Omental fat pad (tissue), 4 donors: ENCODE measurements around the gene FAT3. TPM values are rescaled to one million over a fixed set of nuclear protein-coding genes. Genes with fewer than 3 reads are reported as not detected.
A peak's percentile ranks its signal among the peaks of the same experiment; 100 is the strongest.

ENCODE experiments used
- ATAC-seq: fragments of 150-250 bp; one replicate; pipeline ENCODE4 v1.9.1; 2016; ENCODE audit warnings: mild to moderate bottlenecking, moderate library complexity; ENCODE audit not compliant: low FRiP score
- DNase-seq: peaks from one replicate; pipeline ENCODE4 v3.0.0-alpha.2; 2019; ENCODE audit warnings: low spot score
- total RNA-seq, 4 donors: library from RNA; depleted of rRNA; stranded (reverse); fragments of >200 nt; gene quantifications; one replicate each; pipeline ENCODE4 v1.1.0, GENCODE V29; 2016
- TF ChIP-seq, protein P1 (sequence below), 3 donors: fragments of 450-650 bp; IDR thresholded peaks; one replicate each; pipeline ENCODE4 v1.5.1; 2016 to 2017; ENCODE audit warnings: antibody characterized with exemption in 3 of 3, mild to moderate bottlenecking in 3 of 3, moderate library complexity in 2 of 3

Gene FAT3
- total RNA-seq: 1 to 10 TPM; 1.1 to 3.2 (median 2.2) TPM

DNA sequence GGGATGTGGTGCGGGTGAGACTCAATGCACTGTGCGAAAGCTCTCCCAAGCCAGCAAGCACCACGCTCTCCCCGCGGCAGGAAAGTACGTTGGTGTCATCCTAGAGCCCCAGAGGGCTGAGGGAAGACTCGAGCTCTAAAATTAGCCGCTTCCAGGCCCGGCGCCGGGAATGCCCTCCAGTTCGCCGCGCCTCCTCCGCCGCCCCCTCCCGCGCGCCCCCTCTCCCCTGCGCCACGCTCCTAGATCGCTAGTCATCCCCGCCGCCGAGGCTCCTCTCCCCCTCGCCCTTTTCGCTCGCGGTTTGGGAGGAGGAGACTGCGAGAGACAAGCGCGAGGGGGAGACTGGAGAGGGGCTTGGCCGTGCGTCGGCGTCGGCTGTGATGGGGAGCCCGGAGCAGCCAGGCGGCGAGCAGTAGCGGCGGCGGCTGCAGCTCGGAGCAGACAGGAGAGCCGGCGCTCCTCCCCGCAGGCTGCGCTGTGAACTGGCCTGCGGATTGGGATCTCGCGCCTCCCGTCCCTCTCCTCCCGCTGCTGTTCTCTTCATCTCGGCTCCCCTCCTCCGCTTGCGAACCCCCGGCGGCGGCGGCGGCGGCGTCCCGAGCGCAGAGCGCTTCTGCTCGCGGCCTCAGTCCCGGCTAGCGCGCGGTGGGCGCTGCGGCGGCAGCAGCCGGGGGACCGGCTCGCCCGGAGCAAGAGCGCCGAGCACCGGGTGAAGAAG, at the start of gene FAT3:
Gene FAT3 (plus strand): TSS at position 412 of the 718 bp plus-strand sequence. CDS start 127,295 bp downstream, outside the sequence.
- ATAC-seq (peak; percentile 67), DNase-seq (no peak)
- TF ChIP-seq, protein P1, sequence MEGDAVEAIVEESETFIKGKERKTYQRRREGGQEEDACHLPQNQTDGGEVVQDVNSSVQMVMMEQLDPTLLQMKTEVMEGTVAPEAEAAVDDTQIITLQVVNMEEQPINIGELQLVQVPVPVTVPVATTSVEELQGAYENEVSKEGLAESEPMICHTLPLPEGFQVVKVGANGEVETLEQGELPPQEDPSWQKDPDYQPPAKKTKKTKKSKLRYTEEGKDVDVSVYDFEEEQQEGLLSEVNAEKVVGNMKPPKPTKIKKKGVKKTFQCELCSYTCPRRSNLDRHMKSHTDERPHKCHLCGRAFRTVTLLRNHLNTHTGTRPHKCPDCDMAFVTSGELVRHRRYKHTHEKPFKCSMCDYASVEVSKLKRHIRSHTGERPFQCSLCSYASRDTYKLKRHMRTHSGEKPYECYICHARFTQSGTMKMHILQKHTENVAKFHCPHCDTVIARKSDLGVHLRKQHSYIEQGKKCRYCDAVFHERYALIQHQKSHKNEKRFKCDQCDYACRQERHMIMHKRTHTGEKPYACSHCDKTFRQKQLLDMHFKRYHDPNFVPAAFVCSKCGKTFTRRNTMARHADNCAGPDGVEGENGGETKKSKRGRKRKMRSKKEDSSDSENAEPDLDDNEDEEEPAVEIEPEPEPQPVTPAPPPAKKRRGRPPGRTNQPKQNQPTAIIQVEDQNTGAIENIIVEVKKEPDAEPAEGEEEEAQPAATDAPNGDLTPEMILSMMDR (IDR thresholded peaks at IDR 0.05): no peak

DNA sequence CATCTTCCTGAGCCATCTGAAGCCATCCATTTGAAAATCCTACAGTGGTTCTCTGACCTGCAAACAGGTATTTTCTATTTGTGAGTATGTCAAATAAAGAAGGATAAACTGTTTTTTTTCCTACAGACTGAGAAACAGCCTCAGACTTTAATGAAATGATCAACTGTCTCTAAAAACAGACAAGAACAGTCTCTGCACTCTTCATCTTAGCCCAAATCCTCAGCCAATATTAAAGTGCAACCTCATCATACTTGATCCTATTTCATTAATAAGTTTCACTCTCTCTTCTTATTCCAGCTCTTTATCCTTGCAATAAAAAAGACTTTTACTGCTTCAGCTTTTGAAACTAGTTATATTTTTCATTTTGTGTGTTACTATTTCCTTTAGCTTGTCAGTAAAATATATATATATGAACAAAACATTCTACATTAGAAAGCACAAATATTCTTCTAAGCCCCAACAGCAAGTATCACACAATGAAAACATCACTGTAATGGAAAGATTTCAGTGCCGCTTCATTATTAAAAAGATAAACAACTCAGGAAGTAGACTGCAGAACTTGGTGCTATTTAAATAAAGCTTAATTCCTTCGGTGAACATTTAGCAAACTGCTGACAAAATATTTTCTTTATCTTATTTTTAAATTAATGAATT, 45.5 kb upstream of the FAT3 start:
- ATAC-seq (no peak), DNase-seq (no peak)
- TF ChIP-seq, protein P1 (IDR thresholded peaks at IDR 0.05): no peak

DNA sequence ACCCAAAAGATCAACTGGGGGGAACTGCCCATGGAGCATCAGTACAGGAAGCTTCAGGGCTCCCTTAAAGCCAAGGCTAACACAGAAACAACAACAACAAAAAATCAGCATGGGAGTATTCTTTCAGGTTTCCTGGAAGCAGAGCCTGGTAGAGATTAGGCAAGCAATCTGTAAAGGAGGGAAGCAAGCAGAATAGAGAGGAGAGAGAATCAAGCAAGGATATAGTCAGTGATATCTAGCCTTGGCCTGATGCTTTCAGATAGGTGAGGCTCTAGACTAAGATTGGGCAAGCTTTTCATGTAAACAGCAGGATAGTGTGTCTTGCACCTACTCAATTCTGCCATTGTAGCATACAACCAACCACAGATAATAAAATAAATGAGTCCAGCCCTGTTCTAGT, 44.4 kb upstream of the FAT3 start:
- TF ChIP-seq, protein P1 (IDR thresholded peaks at IDR 0.05): no peak
- DNase-seq (no peak), ATAC-seq (no peak)

DNA sequence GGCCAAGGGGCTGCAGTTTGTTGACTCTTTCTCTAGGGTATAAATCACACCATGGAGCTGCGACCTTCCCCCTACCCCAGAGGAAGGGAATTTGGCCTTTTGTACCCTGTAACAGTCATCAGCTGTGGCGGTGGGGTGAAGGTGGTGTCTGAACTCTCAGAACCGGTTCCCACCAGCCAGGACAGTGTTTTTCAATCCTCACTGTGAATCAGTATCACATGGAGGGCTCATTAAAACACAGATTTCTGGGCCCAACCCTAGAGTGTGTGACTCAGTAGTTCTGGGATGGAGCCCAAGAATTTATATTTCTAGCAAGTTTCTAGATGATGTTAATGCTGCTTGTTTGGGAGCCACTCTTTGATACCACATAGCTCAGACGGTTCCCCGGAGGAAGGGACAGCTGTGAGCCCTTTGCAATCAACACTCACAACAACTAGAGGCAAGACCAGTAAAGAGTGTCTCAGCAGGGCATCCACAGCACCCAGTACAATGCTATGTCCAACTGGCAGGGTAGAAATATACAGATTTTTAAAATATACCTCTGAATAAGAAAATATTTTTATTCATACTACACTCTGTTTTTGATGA, 43.9 kb upstream of the FAT3 start:
- DNase-seq: no peak
- no peak for ATAC-seq
- TF ChIP-seq, protein P1 (IDR thresholded peaks at IDR 0.05): no peak

DNA sequence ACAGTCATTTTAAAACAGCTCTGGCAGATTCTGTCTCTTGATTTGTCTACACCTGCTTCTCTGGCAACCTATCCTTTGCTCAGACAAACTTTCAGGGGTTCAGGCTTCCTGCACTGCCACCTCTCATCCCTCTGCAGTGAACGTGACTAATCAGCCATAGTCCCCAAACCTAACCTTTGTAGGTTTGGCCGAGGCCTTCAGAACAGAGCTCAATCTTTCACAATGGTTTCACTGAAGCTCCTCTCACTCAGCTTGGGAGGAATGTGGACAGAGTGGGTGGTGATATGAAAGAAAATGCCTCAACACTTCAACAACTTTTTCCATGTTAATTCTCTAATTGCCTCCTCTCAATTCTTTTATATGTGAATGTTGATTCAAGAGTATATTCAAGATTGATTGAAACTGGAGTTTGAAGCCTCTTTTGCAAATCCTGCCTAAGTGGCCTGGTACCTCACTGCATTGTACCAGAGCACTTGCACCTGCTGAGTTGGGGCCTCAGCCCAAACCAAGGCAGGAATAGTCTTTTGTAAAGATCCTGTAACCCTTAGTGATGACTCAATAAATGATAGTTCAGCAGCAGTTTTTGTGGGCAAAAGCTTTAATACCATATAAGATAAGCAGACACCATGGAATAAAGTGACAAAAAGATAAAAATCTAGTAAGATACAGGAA, 33.9 kb upstream of the FAT3 start:
- no peak for DNase-seq
- TF ChIP-seq, protein P1 (IDR thresholded peaks at IDR 0.05): no peak
- ATAC-seq: no peak

DNA sequence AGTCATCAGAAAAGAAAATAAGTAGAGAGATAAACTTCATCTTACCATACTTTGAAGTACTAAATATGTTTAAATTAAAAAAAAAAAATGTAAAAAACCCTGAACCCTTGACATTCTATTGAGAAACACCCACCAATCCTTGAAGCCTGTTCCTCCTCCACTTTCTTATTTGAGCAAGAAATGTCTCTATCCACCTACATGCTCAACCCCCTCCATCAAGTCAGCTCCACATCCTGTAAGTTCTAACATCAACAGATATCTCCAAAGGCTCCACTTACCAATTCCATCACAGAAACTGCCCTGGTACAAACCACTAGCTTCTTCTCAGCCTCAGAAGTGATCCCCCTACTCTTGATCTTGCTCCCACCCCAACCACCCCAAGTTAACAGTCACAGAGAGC, 32.5 kb upstream of the FAT3 start:
- TF ChIP-seq, protein P1 (IDR thresholded peaks at IDR 0.05): no peak
- DNase-seq (no peak), ATAC-seq (no peak)
